OCI-M2 (cell line): ENCODE measurements around the gene LNPEP.

Source experiments
- DNase-seq: peaks from one replicate; lab custom pipeline; 2025; ENCODE audit not compliant: unreplicated experiment; lab: John Stamatoyannopoulos, UW

Gene LNPEP

DNA sequence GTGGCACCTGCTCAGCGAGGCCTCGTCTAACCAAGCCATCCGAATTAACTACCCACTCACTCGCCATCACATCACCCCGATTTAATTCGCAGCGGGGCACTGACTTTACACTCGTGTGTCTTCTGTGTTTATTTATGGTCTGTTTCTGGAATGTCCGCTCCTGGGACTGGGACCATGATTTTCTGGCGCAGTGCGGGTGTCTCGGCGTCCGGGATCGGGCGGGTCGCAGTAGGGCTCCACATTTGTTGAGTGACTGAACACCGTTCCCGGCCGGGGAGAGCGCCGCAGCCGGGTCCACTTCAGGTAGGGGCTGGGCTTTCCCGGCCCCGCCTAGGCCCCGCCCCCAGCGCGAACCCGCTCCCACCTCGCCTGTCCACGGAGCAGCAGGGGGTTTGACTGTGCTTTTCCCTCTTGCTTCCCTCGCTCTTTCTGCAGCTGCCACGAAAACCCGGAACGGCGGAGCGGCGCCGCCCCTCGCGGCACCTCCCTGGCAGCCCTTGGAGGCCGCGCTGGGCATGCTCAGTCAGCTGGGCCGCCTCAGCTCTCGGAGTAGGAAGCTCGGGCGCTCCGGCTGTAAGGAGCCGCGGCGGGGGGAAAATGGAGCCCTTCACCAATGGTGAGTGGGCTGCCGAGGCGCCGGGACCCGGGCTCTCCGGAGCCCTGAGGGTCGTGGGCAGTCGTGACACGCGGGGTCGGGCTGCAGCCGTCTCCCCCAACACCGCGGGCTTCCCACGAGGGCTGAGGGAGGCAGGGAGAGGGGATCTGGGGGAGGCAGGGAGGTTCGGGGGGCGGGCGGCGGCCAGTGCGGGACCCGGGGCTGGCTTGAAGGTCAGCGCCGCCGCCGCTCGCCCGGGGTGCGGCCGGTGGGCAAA, at the start of gene LNPEP:
LNPEP (plus strand) TSS at position 522 of the 872 bp plus-strand sequence; CDS start at position 598, 76 bp downstream.
- peak; percentile 14 for DNase-seq

- DNase-seq, result no peak
Measured at GRCh38 chr5:96893342-96893741, 42.5 kb upstream of the LNPEP start.

DNA sequence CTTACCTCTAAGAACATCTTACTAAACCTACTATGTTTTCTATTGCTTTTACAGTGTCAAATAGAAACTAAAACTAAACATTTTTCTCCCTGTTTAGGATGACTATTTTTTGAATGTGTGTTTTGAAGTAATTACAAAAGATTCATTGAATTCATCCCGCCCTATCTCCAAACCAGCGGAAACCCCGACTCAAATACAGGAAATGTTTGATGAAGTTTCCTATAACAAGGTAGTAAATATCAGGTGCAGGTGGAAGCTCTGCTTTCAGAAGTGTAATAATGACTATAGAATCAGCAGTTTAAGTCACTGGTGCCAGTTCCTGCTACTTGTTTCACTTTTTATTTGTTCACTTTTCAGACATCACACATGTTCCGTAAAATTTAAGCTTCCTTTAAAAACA, 39.6 kb upstream of the LNPEP start:
- DNase-seq, result no peak

GRCh38 chr5:96896806-96897205, 39.1 kb upstream of the LNPEP start:
- DNase-seq, result no peak

- DNase-seq, result no peak
Measured at GRCh38 chr5:96901384-96901783, 34.5 kb upstream of the LNPEP start.

DNA sequence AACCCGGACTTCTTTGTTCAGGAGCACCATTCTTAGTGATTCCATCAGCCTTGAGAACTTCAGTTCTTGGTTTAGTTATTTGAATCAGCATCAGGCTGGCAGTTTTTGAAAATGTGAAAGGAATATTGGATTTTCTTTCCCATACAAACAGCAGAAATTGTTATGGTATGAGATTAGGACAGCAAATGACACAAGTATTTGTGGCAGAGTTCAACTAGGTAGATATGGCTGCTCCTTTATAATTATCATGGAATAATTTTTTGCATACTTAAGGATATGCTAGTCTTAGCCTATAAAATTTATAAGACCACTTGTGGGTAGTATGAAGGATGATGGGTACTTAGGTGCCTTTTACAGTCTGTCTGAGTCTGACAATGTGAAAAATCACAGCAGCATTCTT, 34.0 kb upstream of the LNPEP start:
- DNase-seq, result no peak

GRCh38 chr5:96902876-96903275, 33.0 kb upstream of the LNPEP start:
- DNase-seq, result no peak

DNA sequence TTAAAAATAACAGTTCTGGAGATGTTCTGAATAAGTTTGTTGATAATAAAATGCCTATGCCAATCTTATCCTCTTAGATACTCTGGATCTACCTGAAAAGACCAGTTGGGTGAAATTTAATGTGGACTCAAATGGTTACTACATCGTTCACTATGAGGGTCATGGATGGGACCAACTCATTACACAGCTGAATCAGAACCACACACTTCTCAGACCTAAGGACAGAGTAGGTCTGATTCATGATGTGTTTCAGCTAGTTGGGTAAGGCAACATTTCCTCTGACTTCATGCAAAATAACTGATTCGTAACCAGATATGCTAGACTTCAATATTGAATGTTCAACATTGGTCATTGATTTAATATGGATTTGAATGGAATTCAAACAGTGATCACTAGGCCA, 32.6 kb upstream of the LNPEP start:
- no peak for DNase-seq

GRCh38 chr5:96904054-96904931, 31.6 kb upstream of the LNPEP start:
- no peak for DNase-seq

DNA sequence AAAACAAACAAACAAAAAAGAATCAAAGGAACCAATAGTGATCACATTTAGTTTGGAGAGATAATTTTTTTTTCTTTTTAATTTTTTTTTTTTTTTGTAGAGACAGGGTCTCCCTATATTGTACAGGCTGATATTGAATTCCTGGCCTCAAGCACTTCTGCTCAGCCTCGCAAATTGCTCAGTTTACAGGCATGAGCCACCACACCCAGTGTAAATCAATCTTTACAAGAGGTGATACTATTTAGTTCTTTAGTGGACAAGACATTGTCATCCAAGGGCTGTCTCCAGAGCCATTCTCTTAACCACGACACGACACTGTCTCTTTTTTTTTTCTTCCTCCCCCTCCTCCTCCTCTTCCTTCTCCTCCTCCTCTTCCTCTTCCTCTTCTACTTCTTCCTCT, 30.0 kb upstream of the LNPEP start:
- no peak for DNase-seq

GRCh38 chr5:96909003-96909402, 26.9 kb upstream of the LNPEP start:
- DNase-seq, result no peak

DNA sequence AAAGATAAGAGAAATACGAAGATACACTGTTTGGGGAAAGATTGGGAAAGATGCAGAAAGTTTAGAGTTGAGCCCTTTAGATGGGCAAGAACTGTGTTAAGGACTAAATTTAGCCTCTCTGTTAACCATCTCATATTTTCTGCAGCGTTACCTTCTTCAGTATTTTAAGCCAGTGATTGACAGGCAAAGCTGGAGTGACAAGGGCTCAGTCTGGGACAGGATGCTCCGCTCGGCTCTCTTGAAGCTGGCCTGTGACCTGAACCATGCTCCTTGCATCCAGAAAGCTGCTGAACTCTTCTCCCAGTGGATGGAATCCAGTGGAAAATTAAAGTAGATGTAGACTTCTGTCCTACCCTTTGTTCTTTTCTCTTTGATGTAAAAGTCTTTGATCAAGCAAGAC, 26.4 kb upstream of the LNPEP start:
- no peak for DNase-seq

DNA sequence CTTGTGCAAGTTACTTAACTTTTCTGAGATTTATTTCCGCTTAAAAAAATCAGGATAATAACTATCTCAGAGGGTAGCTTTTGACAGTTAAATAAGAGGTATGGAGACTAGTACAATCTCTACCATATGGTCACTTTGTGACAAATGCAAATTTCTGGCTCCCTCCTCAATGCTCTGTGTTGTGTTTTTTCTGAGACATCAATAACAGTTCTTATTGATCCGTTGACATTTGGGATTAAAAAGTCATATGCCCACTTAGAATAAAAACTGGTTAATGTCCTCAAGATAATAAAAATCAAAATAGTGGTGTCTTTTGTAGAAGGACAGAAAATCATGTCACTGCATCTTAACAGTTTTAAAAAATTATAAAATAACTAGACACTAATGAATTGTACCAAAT, 24.7 kb upstream of the LNPEP start:
- DNase-seq, result no peak

DNA sequence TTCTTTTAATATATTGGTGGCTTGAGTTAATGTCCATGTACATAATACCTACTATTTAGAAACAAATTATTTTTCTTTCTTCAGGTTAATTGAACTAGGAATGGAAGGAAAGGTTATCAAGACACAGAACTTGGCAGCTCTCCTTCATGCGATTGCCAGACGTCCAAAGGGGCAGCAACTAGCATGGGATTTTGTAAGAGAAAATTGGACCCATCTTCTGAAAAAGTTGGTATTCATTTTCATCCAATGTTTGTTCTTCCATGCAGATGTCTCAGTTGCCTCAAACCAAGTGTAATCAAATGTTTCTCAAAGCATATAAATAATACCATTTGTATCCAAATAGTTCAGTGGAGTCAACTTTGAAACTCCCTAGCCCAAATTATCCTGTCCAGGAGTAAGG, 22.6 kb upstream of the LNPEP start:
- no peak for DNase-seq

- no peak for DNase-seq
Measured at GRCh38 chr5:96919754-96920197, 16.1 kb upstream of the LNPEP start.

GRCh38 chr5:96920744-96921355, 15.0 kb upstream of the LNPEP start:
- DNase-seq, result no peak

GRCh38 chr5:96922499-96923244, 13.2 kb upstream of the LNPEP start:
- no peak for DNase-seq

DNA sequence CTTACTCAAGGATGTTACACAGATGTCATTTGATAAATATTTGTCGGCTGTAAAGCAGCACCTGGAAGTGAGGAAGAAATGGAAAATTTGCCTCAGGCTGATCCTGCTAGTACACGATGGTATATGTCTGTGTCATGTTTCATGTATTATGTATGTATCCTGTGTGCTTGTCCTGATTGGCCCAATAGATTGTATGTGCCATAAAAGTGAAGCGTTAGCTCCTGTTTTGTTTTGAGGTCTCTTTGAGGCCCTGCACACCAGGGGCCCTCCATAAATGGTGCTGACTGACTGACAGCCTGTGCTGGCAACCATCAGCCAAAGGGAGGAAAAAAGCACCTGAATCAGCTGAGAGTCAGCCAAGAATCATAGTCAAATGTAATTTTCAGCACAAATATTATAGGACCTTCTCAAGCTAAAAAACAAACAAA, 11.8 kb upstream of the LNPEP start:
- no peak for DNase-seq

- no peak for DNase-seq
Measured at GRCh38 chr5:96926276-96926675, 9.6 kb upstream of the LNPEP start.

GRCh38 chr5:96927008-96927407, 8.9 kb upstream of the LNPEP start:
- DNase-seq, result no peak
